ENCODE results near the gene AP2A2. TPM values are rescaled to one million over a fixed set of nuclear protein-coding genes. Genes with fewer than 3 reads are reported as not detected.

The AP2A2 gene
- total RNA-seq, 1 donor from 2014 or later: 63.2 TPM

- H3K36me3 Mint-ChIP-seq (ENCODE audit: low read depth): peaks cover 11% of the 10 kb centered on the region
- H3K9me3 Mint-ChIP-seq: no peaks in the 10 kb centered on the region
- H3K27ac Mint-ChIP-seq: no peak overlapping the region
- H3K4me3 Mint-ChIP-seq (ENCODE audit: low read depth): no peak overlapping the region
- no peaks in the 10 kb centered on the region for H3K4me1 Mint-ChIP-seq (ENCODE audit: low read depth)
- H3K27me3 Mint-ChIP-seq (ENCODE audit: low read depth): no peaks in the 10 kb centered on the region
- DNase-seq (ENCODE audit: low spot score): no peak
- intact Hi-C loops (cut with micrococcal nuclease): no loop called here
These were observed 82.5 kb downstream of the AP2A2 start for GRCh38 chr11:1008001-1008802.

GRCh38 chr11:1008803-1009145 is 83.1 kb downstream of the AP2A2 start:
- Mint-ChIP-seq H3K4me3 (ENCODE audit: low read depth) (no peak overlapping the region), H3K27ac (no peak overlapping the region), H3K36me3 (ENCODE audit: low read depth) (peaks cover 11% of the 10 kb centered on the region), H3K27me3 (ENCODE audit: low read depth) (no peaks in the 10 kb centered on the region), H3K4me1 (ENCODE audit: low read depth) (no peaks in the 10 kb centered on the region), H3K9me3 (no peaks in the 10 kb centered on the region)
- no peak for DNase-seq (ENCODE audit: low spot score)
- intact Hi-C loops (cut with micrococcal nuclease): no loop called here

DNA sequence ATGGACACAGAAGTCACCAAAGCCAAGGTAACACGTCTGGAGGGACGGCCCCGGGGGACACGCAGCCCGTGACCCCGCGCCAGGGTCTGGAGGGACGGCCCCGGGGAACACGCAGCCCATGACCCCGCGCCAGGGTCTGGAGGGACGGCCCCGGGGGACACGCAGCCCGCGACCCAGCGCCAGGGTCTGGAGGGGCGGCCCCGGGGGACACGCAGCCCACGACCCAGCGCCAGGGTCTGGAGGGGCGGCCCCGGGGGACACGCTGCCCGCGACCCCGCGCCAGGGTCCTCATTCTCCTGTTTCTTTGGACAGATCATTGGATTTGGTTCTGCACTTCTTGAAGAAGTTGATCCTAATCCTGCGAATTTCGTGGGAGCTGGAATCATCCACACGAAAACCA is 83.7 kb downstream of the AP2A2 start:
- Mint-ChIP-seq H3K27me3 (ENCODE audit: low read depth) (no peaks in the 10 kb centered on the region), H3K27ac (no peak overlapping the region), H3K36me3 (ENCODE audit: low read depth) (peaks cover 11% of the 10 kb centered on the region), H3K9me3 (no peaks in the 10 kb centered on the region), H3K4me3 (ENCODE audit: low read depth) (no peak overlapping the region), H3K4me1 (ENCODE audit: low read depth) (no peaks in the 10 kb centered on the region)
- intact Hi-C loops (cut with micrococcal nuclease): no loop called here
- DNase-seq (ENCODE audit: low spot score): no peak

GRCh38 chr11:1009991-1010390 is 84.3 kb downstream of the AP2A2 start:
- Mint-ChIP-seq H3K9me3 (no peaks in the 10 kb centered on the region), H3K36me3 (ENCODE audit: low read depth) (peaks cover 11% of the 10 kb centered on the region), H3K4me1 (ENCODE audit: low read depth) (no peaks in the 10 kb centered on the region), H3K27ac (no peak overlapping the region), H3K27me3 (ENCODE audit: low read depth) (no peaks in the 10 kb centered on the region), H3K4me3 (ENCODE audit: low read depth) (no peak overlapping the region)
- intact Hi-C loops (cut with micrococcal nuclease): no loop called here
- no peak for DNase-seq (ENCODE audit: low spot score)

- intact Hi-C loops (cut with micrococcal nuclease): no loop called here
- no peak overlapping the region for H3K4me3 Mint-ChIP-seq (ENCODE audit: low read depth)
- H3K4me1 Mint-ChIP-seq (ENCODE audit: low read depth): no peaks in the 10 kb centered on the region
- no peak for DNase-seq (ENCODE audit: low spot score)
- H3K36me3 Mint-ChIP-seq (ENCODE audit: low read depth): peaks cover 11% of the 10 kb centered on the region
- H3K9me3 Mint-ChIP-seq: no peaks in the 10 kb centered on the region
- H3K27ac Mint-ChIP-seq: no peak overlapping the region
- H3K27me3 Mint-ChIP-seq (ENCODE audit: low read depth): no peaks in the 10 kb centered on the region
These were observed 85.1 kb downstream of the AP2A2 start for GRCh38 chr11:1010551-1011319.

- intact Hi-C loops (cut with micrococcal nuclease): no loop called here
These were observed 85.6 kb downstream of the AP2A2 start for GRCh38 chr11:1011320-1011698.

DNA sequence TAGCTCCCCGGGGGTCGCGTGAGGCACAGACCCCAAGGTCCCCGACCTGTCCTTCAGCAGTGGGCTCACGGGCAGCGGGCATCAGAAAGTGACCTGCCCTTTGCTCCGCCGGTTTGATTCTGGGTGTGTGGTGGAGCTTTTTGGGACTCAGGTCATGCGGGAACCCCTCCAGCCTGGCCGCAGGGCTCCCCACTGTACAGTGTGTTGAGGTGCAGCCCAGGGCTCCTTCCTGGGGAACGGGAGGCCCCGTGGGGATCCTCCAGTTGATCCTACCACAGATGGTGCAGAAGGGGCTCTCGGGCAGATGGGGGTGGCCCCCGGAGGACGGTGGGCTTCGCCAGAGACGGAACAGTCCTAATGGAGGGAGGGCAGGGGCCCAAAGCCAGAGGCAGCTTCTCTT is 86.6 kb downstream of the AP2A2 start:
- no peak for DNase-seq (ENCODE audit: low spot score)
- H3K36me3 Mint-ChIP-seq (ENCODE audit: low read depth): peaks cover 11% of the 10 kb centered on the region
- H3K4me1 Mint-ChIP-seq (ENCODE audit: low read depth): peaks cover 6% of the 10 kb centered on the region
- peaks cover 10% of the 10 kb centered on the region for H3K9me3 Mint-ChIP-seq
- intact Hi-C loops (cut with micrococcal nuclease): no loop called here
- H3K27me3 Mint-ChIP-seq (ENCODE audit: low read depth): no peaks in the 10 kb centered on the region
- H3K27ac Mint-ChIP-seq: no peak overlapping the region
- H3K4me3 Mint-ChIP-seq (ENCODE audit: low read depth): no peak overlapping the region

More at GRCh38 chr11:1011320-1011698, 85.6 kb downstream of the AP2A2 start:
- H3K36me3 Mint-ChIP-seq (ENCODE audit: low read depth): peaks cover 11% of the 10 kb centered on the region
- no peak overlapping the region for H3K4me3 Mint-ChIP-seq (ENCODE audit: low read depth)
- DNase-seq (ENCODE audit: low spot score): no peak
- no peak overlapping the region for H3K27ac Mint-ChIP-seq
- H3K27me3 Mint-ChIP-seq (ENCODE audit: low read depth): no peaks in the 10 kb centered on the region
- H3K9me3 Mint-ChIP-seq: peaks cover under 1% of the 10 kb centered on the region
- no peaks in the 10 kb centered on the region for H3K4me1 Mint-ChIP-seq (ENCODE audit: low read depth)

DNA sequence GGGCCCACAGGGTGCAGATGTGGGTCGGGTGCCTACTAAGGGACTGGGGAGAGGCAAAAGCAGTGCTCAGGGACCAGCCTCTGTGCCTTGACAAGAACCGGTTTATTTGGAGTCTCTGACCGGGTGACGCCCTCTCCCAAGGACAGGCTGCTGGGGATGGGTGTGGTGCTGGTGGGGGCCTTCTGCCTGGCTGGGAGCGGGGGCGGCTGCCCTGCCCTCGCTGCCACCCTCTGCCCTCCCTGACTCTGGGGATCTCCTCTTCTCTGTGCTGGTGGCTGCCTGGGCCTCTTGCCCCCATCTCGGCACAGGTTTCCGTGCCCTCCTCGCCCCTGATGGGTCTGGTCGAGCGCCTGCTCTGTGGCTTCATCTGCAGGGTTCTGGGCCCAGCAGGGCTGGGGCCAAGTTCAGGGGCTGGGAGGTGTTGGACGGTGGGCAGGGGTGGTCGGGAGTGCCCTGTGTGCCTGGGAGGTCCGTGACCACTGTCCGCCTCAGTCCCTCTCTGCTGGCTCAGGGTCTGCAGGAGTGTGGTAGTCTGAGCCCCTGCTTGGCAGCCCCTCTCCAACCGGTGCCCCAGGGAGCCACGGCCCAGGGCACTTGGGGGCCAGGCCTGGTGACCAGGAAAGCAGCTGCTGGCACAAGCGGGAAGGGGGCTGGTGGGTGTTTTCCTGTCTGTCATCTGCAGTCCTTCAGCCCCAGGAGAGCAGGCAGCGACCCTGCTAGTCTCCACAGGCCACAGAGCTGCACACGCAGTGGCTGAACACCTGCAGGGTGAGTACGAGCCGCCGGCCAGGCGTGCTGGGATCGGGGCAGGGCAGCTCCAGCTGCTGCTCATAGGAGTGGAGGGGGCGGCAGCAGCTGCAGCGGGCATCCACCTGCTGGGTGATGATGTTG is 87.3 kb downstream of the AP2A2 start:
- no peak overlapping the region for H3K27ac Mint-ChIP-seq
- intact Hi-C loops (cut with micrococcal nuclease): no loop called here
- H3K4me1 Mint-ChIP-seq (ENCODE audit: low read depth): peaks cover 11% of the 10 kb centered on the region
- H3K36me3 Mint-ChIP-seq (ENCODE audit: low read depth): peaks cover 11% of the 10 kb centered on the region
- H3K4me3 Mint-ChIP-seq (ENCODE audit: low read depth): no peak overlapping the region
- peaks cover 17% of the 10 kb centered on the region for H3K9me3 Mint-ChIP-seq
- DNase-seq (ENCODE audit: low spot score): no peak
- H3K27me3 Mint-ChIP-seq (ENCODE audit: low read depth): no peaks in the 10 kb centered on the region

- Mint-ChIP-seq H3K4me3 (ENCODE audit: low read depth) (no peak overlapping the region), H3K27ac (no peak overlapping the region), H3K27me3 (ENCODE audit: low read depth) (no peaks in the 10 kb centered on the region), H3K4me1 (ENCODE audit: low read depth) (peaks cover 14% of the 10 kb centered on the region), H3K9me3 (peaks cover 21% of the 10 kb centered on the region), H3K36me3 (ENCODE audit: low read depth) (peaks cover 11% of the 10 kb centered on the region)
- intact Hi-C loops (cut with micrococcal nuclease): no loop called here
- no peak for DNase-seq (ENCODE audit: low spot score)
These were observed 87.9 kb downstream of the AP2A2 start for GRCh38 chr11:1013631-1013935.

DNA sequence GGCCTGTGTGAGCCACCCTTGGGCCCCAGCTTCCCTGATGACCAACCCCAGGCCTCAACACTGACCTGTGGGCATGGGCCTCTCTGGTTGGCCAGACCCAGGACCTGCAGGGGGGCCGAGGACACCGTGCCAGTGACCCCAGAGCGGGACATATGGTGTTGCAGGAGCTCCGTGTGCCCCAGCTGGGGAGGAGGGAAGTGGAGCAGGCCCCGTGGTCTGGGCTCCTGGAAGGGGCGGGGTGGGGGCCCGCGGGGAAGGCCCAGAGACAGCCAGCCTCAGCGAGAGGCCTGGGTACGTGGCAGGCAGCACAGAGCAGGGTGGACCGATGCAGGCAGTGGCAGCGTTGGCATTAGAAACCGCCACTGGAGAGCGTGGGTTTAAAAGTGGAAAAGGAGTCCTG is 88.6 kb downstream of the AP2A2 start:
- Mint-ChIP-seq H3K36me3 (ENCODE audit: low read depth) (peaks cover 11% of the 10 kb centered on the region), H3K9me3 (peaks cover 21% of the 10 kb centered on the region), H3K27me3 (ENCODE audit: low read depth) (no peaks in the 10 kb centered on the region), H3K4me3 (ENCODE audit: low read depth) (no peak overlapping the region), H3K27ac (no peak overlapping the region), H3K4me1 (ENCODE audit: low read depth) (peaks cover 14% of the 10 kb centered on the region)
- DNase-seq (ENCODE audit: low spot score): no peak
- intact Hi-C loops (cut with micrococcal nuclease): no loop called here

GRCh38 chr11:1015064-1015463 is 89.4 kb downstream of the AP2A2 start:
- H3K9me3 Mint-ChIP-seq: peaks cover 21% of the 10 kb centered on the region
- no peaks in the 10 kb centered on the region for H3K27me3 Mint-ChIP-seq (ENCODE audit: low read depth)
- no peak overlapping the region for H3K4me3 Mint-ChIP-seq (ENCODE audit: low read depth)
- H3K36me3 Mint-ChIP-seq (ENCODE audit: low read depth): peaks cover 5% of the 10 kb centered on the region
- H3K27ac Mint-ChIP-seq: no peak overlapping the region
- H3K4me1 Mint-ChIP-seq (ENCODE audit: low read depth): peaks cover 14% of the 10 kb centered on the region
- intact Hi-C loops (cut with micrococcal nuclease): no loop called here
- DNase-seq (ENCODE audit: low spot score): no peak

- H3K4me3 Mint-ChIP-seq (ENCODE audit: low read depth): no peak overlapping the region
- no peaks in the 10 kb centered on the region for H3K27me3 Mint-ChIP-seq (ENCODE audit: low read depth)
- peaks cover 21% of the 10 kb centered on the region for H3K9me3 Mint-ChIP-seq
- no peak for DNase-seq (ENCODE audit: low spot score)
- H3K27ac Mint-ChIP-seq: no peak overlapping the region
- intact Hi-C loops (cut with micrococcal nuclease): no loop called here
- no peaks in the 10 kb centered on the region for H3K36me3 Mint-ChIP-seq (ENCODE audit: low read depth)
- peaks cover 14% of the 10 kb centered on the region for H3K4me1 Mint-ChIP-seq (ENCODE audit: low read depth)
These were observed 90.3 kb downstream of the AP2A2 start for GRCh38 chr11:1015826-1016545.
